ENCODE data around the gene ERICH3.
"Not testable (repeated sequence)": the region's sequence is repeated elsewhere in the genome, so short reads cannot be mapped to it uniquely, and the experiment has no call there.

ERICH3 gene

GRCh38 chr1:74677926-74678325, 4.3 kb upstream of the ERICH3 start:
- DNase-seq (ENCODE audit: low spot score), result no peak

GRCh38 chr1:74674278-74675048, 871 bp upstream of the ERICH3 start:
- DNase-seq (ENCODE audit: low spot score), result no peak

GRCh38 chr1:74670866-74671265, 2.7 kb downstream of the ERICH3 start:
- not testable (repeated sequence) for DNase-seq (ENCODE audit: low spot score)

- no peak for DNase-seq (ENCODE audit: low spot score)
These were observed 18.9 kb downstream of the ERICH3 start for GRCh38 chr1:74654708-74655107.

GRCh38 chr1:74652711-74653139, 20.9 kb downstream of the ERICH3 start:
- DNase-seq (ENCODE audit: low spot score), result peak; percentile 7

- DNase-seq (ENCODE audit: low spot score), result no peak
These were observed 23.0 kb downstream of the ERICH3 start for GRCh38 chr1:74650561-74650960.

GRCh38 chr1:74641876-74642275, 31.7 kb downstream of the ERICH3 start:
- DNase-seq (ENCODE audit: low spot score), result no peak

GRCh38 chr1:74641161-74641560, 32.4 kb downstream of the ERICH3 start:
- DNase-seq (ENCODE audit: low spot score), result no peak

- no peak for DNase-seq (ENCODE audit: low spot score)
These were observed 36.3 kb downstream of the ERICH3 start for GRCh38 chr1:74637296-74637695.

GRCh38 chr1:74629283-74629682, 44.3 kb downstream of the ERICH3 start:
- no peak for DNase-seq (ENCODE audit: low spot score)

- no peak for DNase-seq (ENCODE audit: low spot score)
These were observed 49.9 kb downstream of the ERICH3 start for GRCh38 chr1:74623716-74624115.

GRCh38 chr1:74620242-74620641, 53.4 kb downstream of the ERICH3 start:
- no peak for DNase-seq (ENCODE audit: low spot score)

GRCh38 chr1:74618974-74619373, 54.6 kb downstream of the ERICH3 start:
- no peak for DNase-seq (ENCODE audit: low spot score)

- no peak for DNase-seq (ENCODE audit: low spot score)
These were observed 59.7 kb downstream of the ERICH3 start for GRCh38 chr1:74613894-74614293.

GRCh38 chr1:74611887-74612286, 61.7 kb downstream of the ERICH3 start:
- no peak for DNase-seq (ENCODE audit: low spot score)

- DNase-seq (ENCODE audit: low spot score), result no peak
These were observed 62.6 kb downstream of the ERICH3 start for GRCh38 chr1:74610961-74611360.

- no peak for DNase-seq (ENCODE audit: low spot score)
These were observed 63.7 kb downstream of the ERICH3 start for GRCh38 chr1:74609810-74610371.

- no peak for DNase-seq (ENCODE audit: low spot score)
These were observed 76.9 kb downstream of the ERICH3 start for GRCh38 chr1:74596717-74597116.

- no peak for DNase-seq (ENCODE audit: low spot score)
These were observed 79.4 kb downstream of the ERICH3 start for GRCh38 chr1:74593887-74594866.

- DNase-seq (ENCODE audit: low spot score), result no peak
These were observed 80.8 kb downstream of the ERICH3 start for GRCh38 chr1:74592580-74593355.

GRCh38 chr1:74591949-74592348, 81.6 kb downstream of the ERICH3 start:
- no peak for DNase-seq (ENCODE audit: low spot score)

- DNase-seq (ENCODE audit: low spot score), result no peak
These were observed 83.3 kb downstream of the ERICH3 start for GRCh38 chr1:74590288-74590687.

Data from kidney capillary endothelial cell (primary cell).